Stomach smooth muscle (tissue), 2 donors: ENCODE results near the gene SPTBN1.

Source experiments
- H3K27ac ChIP-seq: one replicate; pipeline ENCODE4 v1.7.0; 2013; ENCODE audit warnings: mild to moderate bottlenecking, low read length, inconsistent platforms
- H3K27me3 ChIP-seq, 2 donors: one replicate each; pipeline ENCODE4 v1.7.0; 2013; ENCODE audit warnings: low read length in 2 of 2; ENCODE audit not compliant: insufficient read depth in 2 of 2, control insufficient read depth in 1 of 2
- H3K36me3 ChIP-seq, 2 donors: one replicate each; pipeline ENCODE4 v1.7.0; 2013; ENCODE audit warnings: low read length in 2 of 2; ENCODE audit not compliant: control insufficient read depth in 2 of 2, insufficient read depth in 2 of 2
- H3K4me1 ChIP-seq: one replicate; pipeline ENCODE4 v1.7.0; 2013; ENCODE audit warnings: low read length; ENCODE audit not compliant: control insufficient read depth, insufficient read depth
- H3K4me3 ChIP-seq, 2 donors: one replicate each; pipeline ENCODE4 v1.7.0; 2013; ENCODE audit warnings: low read length in 2 of 2
- H3K9ac ChIP-seq, 2 donors: one replicate each; pipeline ENCODE4 v1.7.0; 2013; ENCODE audit warnings: low read length in 2 of 2, mild to moderate bottlenecking in 1 of 2
- H3K9me3 ChIP-seq, 2 donors: one replicate each; pipeline ENCODE4 v1.7.0; 2013; ENCODE audit warnings: low read length in 2 of 2; ENCODE audit not compliant: control insufficient read depth in 2 of 2
- donor health status: healthy.
- donor health status: Pancreatic carcinoma.

SPTBN1 gene

GRCh38 chr2:54553075-54553474 lies 96.9 kb downstream of the SPTBN1 start:
- no peak overlapping the region for H3K9ac ChIP-seq
- H3K9me3 ChIP-seq = no peaks in the 10 kb centered on the region
- H3K27ac ChIP-seq = no peak overlapping the region
- H3K36me3 ChIP-seq = peaks cover 0 to 3% of the 10 kb centered on the region in 2 donors
- no peaks in the 10 kb centered on the region for H3K27me3 ChIP-seq
- H3K4me1 ChIP-seq = peaks cover 42% of the 10 kb centered on the region
- no peak overlapping the region for H3K4me3 ChIP-seq

- Histone ChIP-seq H3K9me3 (no peaks in the 10 kb centered on the region), H3K36me3 (peaks cover 0 to 3% of the 10 kb centered on the region in 2 donors), H3K9ac (no peak overlapping the region), H3K4me3 (no peak overlapping the region), H3K4me1 (peaks cover 42% of the 10 kb centered on the region), H3K27me3 (no peaks in the 10 kb centered on the region), H3K27ac (no peak overlapping the region)
Measured at GRCh38 chr2:54553775-54554174, 97.6 kb downstream of the SPTBN1 start.

GRCh38 chr2:54555318-54555837 lies 99.3 kb downstream of the SPTBN1 start:
- Histone ChIP-seq H3K9ac (no peak overlapping the region), H3K4me1 (peaks cover 52% of the 10 kb centered on the region), H3K36me3 (peaks cover 0 to 3% of the 10 kb centered on the region in 2 donors), H3K4me3 (peak overlapping the region in 1 of 2 donors; percentile 47), H3K27me3 (no peaks in the 10 kb centered on the region), H3K9me3 (no peaks in the 10 kb centered on the region), H3K27ac (peak overlapping the region; percentile 31)

- Histone ChIP-seq H3K36me3 (peaks cover 0 to 3% of the 10 kb centered on the region in 2 donors), H3K9me3 (no peaks in the 10 kb centered on the region), H3K9ac (no peak overlapping the region), H3K27ac (peak overlapping the region; percentile 31), H3K4me1 (peaks cover 49% of the 10 kb centered on the region), H3K27me3 (no peaks in the 10 kb centered on the region), H3K4me3 (no peak overlapping the region)
Measured at GRCh38 chr2:54556621-54557121, 100.5 kb downstream of the SPTBN1 start.

GRCh38 chr2:54557211-54557600 lies 101.1 kb downstream of the SPTBN1 start:
- Histone ChIP-seq H3K9me3 (no peaks in the 10 kb centered on the region), H3K27ac (peak overlapping the region; percentile 31), H3K9ac (peak overlapping the region in 1 of 2 donors; percentile 13), H3K4me1 (peaks cover 47% of the 10 kb centered on the region), H3K27me3 (no peaks in the 10 kb centered on the region), H3K4me3 (peak overlapping the region; percentile 54 to 79), H3K36me3 (peaks cover 0 to 3% of the 10 kb centered on the region in 2 donors)

GRCh38 chr2:54557601-54558187 lies 101.6 kb downstream of the SPTBN1 start:
- peaks cover 0 to 3% of the 10 kb centered on the region in 2 donors for H3K36me3 ChIP-seq
- H3K9ac ChIP-seq = peak overlapping the region; percentile 36 to 61
- no peaks in the 10 kb centered on the region for H3K9me3 ChIP-seq
- peak overlapping the region; percentile 37 for H3K27ac ChIP-seq
- no peaks in the 10 kb centered on the region for H3K27me3 ChIP-seq
- peaks cover 45% of the 10 kb centered on the region for H3K4me1 ChIP-seq
- peak overlapping the region; percentile 59 to 79 for H3K4me3 ChIP-seq

GRCh38 chr2:54558188-54559005 lies 102.3 kb downstream of the SPTBN1 start:
- H3K4me1 ChIP-seq = peaks cover 43% of the 10 kb centered on the region

GRCh38 chr2:54559006-54559445 lies 102.9 kb downstream of the SPTBN1 start:
- Histone ChIP-seq H3K9me3 (no peaks in the 10 kb centered on the region), H3K36me3 (no peaks in the 10 kb centered on the region), H3K27me3 (no peaks in the 10 kb centered on the region), H3K4me1 (peaks cover 45% of the 10 kb centered on the region), H3K9ac (peak overlapping the region; percentile 60 to 61), H3K27ac (peak overlapping the region; percentile 60), H3K4me3 (peak overlapping the region; percentile 59 to 79)

More at GRCh38 chr2:54558188-54559005, 102.3 kb downstream of the SPTBN1 start:
- Histone ChIP-seq H3K27ac (peak overlapping the region; percentile 60), H3K36me3 (peaks cover 0 to 3% of the 10 kb centered on the region in 2 donors), H3K9ac (peak overlapping the region; percentile 60 to 61), H3K9me3 (no peaks in the 10 kb centered on the region), H3K4me3 (peak overlapping the region; percentile 59 to 79), H3K27me3 (no peaks in the 10 kb centered on the region)

- no peaks in the 10 kb centered on the region for H3K27me3 ChIP-seq
- no peaks in the 10 kb centered on the region for H3K9me3 ChIP-seq
- H3K9ac ChIP-seq = peak overlapping the region; percentile 51 to 61
- no peaks in the 10 kb centered on the region for H3K36me3 ChIP-seq
- H3K27ac ChIP-seq = peak overlapping the region; percentile 69
- H3K4me1 ChIP-seq = peaks cover 51% of the 10 kb centered on the region
- H3K4me3 ChIP-seq = peak overlapping the region; percentile 59 to 79
Measured at GRCh38 chr2:54559593-54560145, 103.5 kb downstream of the SPTBN1 start.

- Histone ChIP-seq H3K9ac (peak overlapping the region; percentile 61 to 72), H3K4me3 (peak overlapping the region; percentile 59 to 79), H3K27ac (peak overlapping the region; percentile 69), H3K9me3 (no peaks in the 10 kb centered on the region), H3K4me1 (peaks cover 48% of the 10 kb centered on the region), H3K27me3 (no peaks in the 10 kb centered on the region), H3K36me3 (no peaks in the 10 kb centered on the region)
Measured at GRCh38 chr2:54560146-54560881, 104.2 kb downstream of the SPTBN1 start.
